Measurements from ENCODE around the gene PFN1. TPM values are rescaled to one million over a fixed set of nuclear protein-coding genes. Genes with fewer than 3 reads are reported as not detected.
A peak's percentile ranks its signal among the peaks of the same experiment; 100 is the strongest.

The PFN1 gene
- total RNA-seq, 2 experiments from 2014 or later: 1,812 to 1,876 TPM

GRCh38 chr17:4941319-4941610 lies 7.1 kb downstream of the PFN1 start:
- CTCF ChIA-PET: no interaction called here
- Mint-ChIP-seq H3K27ac (peak overlapping the region; percentile 99), H3K27me3 (ENCODE audit: low read depth) (no peaks in the 10 kb centered on the region), H3K9me3 (no peaks in the 10 kb centered on the region), H3K4me1 (ENCODE audit: low read depth) (peaks cover 64% of the 10 kb centered on the region), H3K4me3 (peak overlapping the region; percentile 94), H3K36me3 (ENCODE audit: low read depth) (peaks cover 71% of the 10 kb centered on the region)
- intact Hi-C loops (cut with micrococcal nuclease): loop anchor here (2.0 to 10.0 kb wide), 7 partner anchors 32 to 976 kb away; partner anchors contain the start of genes ARRB2, ATP2A3, C17orf107 and MED11
- DNase-seq: no peak

DNA sequence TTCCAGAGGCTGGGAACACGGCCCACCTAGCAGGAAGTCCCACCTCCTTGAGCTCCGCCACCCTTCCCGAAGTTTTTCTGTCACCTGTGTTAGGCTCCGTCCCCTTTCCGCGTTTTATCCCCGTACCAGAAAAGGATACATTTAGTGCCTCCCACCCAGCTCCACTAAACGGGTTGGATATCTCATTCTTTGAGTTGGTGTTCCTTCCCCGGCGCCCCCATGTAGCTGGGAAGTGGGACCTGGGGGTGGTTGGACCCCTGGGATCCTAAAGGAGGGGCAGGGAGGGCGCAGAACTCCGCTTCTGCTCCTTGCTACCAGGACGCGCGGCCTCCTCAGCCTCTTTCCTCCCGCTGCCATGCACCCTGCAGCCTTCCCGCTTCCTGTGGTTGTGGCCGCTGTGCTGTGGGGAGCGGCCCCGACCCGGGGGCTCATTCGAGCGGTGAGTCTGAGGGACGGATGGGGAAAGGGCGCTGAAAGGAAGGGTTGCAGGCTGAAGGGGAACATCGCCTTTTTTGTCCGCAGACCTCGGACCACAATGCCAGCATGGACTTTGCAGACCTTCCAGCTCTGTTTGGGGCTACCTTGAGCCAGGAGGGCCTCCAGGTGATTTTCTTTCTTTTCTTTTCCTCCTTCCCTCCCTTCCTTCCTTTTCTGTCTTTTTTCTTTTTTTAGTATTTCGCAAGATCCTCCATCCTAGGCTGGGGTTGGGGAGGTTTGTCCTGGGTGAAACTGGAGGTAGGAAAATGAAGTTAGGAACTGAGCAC lies 7.6 kb downstream of the PFN1 start:
- Mint-ChIP-seq H3K4me1 (ENCODE audit: low read depth) (peaks cover 64% of the 10 kb centered on the region), H3K4me3 (peak overlapping the region; percentile 94), H3K9me3 (no peaks in the 10 kb centered on the region), H3K27ac (peak overlapping the region; percentile 99), H3K27me3 (ENCODE audit: low read depth) (no peaks in the 10 kb centered on the region), H3K36me3 (ENCODE audit: low read depth) (peaks cover 69% of the 10 kb centered on the region)
- CTCF ChIA-PET: interaction anchor here (0.7 to 2.8 kb wide), 5 partner anchors 11 to 151 kb away, joined by 3 to 15 read pairs (median 4); partner anchors contain the start of gene SPAG7
- DNase-seq: peak; percentile 69
- intact Hi-C loops (cut with micrococcal nuclease): loop anchor here (1.0 to 10.0 kb wide), 11 partner anchors 8 to 976 kb away; partner anchors contain the start of genes ARRB2, ATP2A3, C17orf107 and CAMTA2

GRCh38 chr17:4939796-4940554 lies 8.4 kb downstream of the PFN1 start, which contains the start of the genes RNF167 and SLC25A11:
TSS of gene RNF167 (plus strand) at chr17:4940268. CDS start at chr17:4940910, 642 bp downstream.
TSS of gene SLC25A11 (minus strand) at chr17:4940046. CDS start at chr17:4939910, 136 bp downstream.
- Mint-ChIP-seq H3K4me1 (ENCODE audit: low read depth) (peaks cover 56% of the 10 kb centered on the region), H3K27me3 (ENCODE audit: low read depth) (no peaks in the 10 kb centered on the region), H3K9me3 (no peaks in the 10 kb centered on the region), H3K4me3 (peak within 1 kb of the TSS; percentile 94), H3K36me3 (ENCODE audit: low read depth) (peaks cover 62% of the 10 kb centered on the region), H3K27ac (peak within 1 kb of the TSS; percentile 99)
- intact Hi-C loops (cut with micrococcal nuclease): loop anchor here (1.0 to 10.0 kb wide), 11 partner anchors 8 to 975 kb away; partner anchors contain the start of genes ARRB2, ATP2A3, C17orf107 and CAMTA2
- CTCF ChIA-PET: interaction anchor here (0.7 to 2.8 kb wide), 6 partner anchors 12 to 150 kb away, joined by 3 to 15 read pairs (median 4); partner anchors contain the start of genes C17orf107 and SPAG7
- peak; percentile 98 for DNase-seq

GRCh38 chr17:4939546-4939795 lies 8.9 kb downstream of the PFN1 start:
- peak; percentile 27 for DNase-seq
- intact Hi-C loops (cut with micrococcal nuclease): no loop called here
- Mint-ChIP-seq H3K27me3 (ENCODE audit: low read depth) (no peaks in the 10 kb centered on the region), H3K4me3 (peak overlapping the region; percentile 94), H3K27ac (peak overlapping the region; percentile 86), H3K9me3 (no peaks in the 10 kb centered on the region), H3K36me3 (ENCODE audit: low read depth) (peaks cover 57% of the 10 kb centered on the region), H3K4me1 (ENCODE audit: low read depth) (peaks cover 54% of the 10 kb centered on the region)
- CTCF ChIA-PET: interaction anchor here (1.2 to 2.8 kb wide), 5 partner anchors 13 to 149 kb away, joined by 3 to 15 read pairs (median 4); partner anchors contain the start of genes C17orf107 and SPAG7

- intact Hi-C loops (cut with micrococcal nuclease): no loop called here
- peaks cover 54% of the 10 kb centered on the region for H3K4me1 Mint-ChIP-seq (ENCODE audit: low read depth)
- H3K4me3 Mint-ChIP-seq: peak overlapping the region; percentile 94
- H3K27me3 Mint-ChIP-seq (ENCODE audit: low read depth): peaks cover under 1% of the 10 kb centered on the region
- H3K9me3 Mint-ChIP-seq: no peaks in the 10 kb centered on the region
- peaks cover 53% of the 10 kb centered on the region for H3K36me3 Mint-ChIP-seq (ENCODE audit: low read depth)
- H3K27ac Mint-ChIP-seq: peak overlapping the region; percentile 86
- CTCF ChIA-PET: interaction anchor here (1.2 to 2.8 kb wide), 4 partner anchors 13 to 149 kb away, joined by 3 to 15 read pairs (median 4); partner anchors contain the start of gene C17orf107
- DNase-seq: no peak
Observed at GRCh38 chr17:4938688-4939545, 9.4 kb downstream of the PFN1 start.

- Mint-ChIP-seq H3K4me1 (ENCODE audit: low read depth) (peaks cover 52% of the 10 kb centered on the region), H3K27ac (peak overlapping the region; percentile 86), H3K36me3 (ENCODE audit: low read depth) (peaks cover 49% of the 10 kb centered on the region), H3K9me3 (no peaks in the 10 kb centered on the region), H3K27me3 (ENCODE audit: low read depth) (peaks cover 2% of the 10 kb centered on the region), H3K4me3 (peak overlapping the region; percentile 94)
- intact Hi-C loops (cut with micrococcal nuclease): no loop called here
- DNase-seq: no peak
- CTCF ChIA-PET: interaction anchor here (0.5 kb wide), 1 partner anchor 15 kb away, joined by 3 read pairs; no protein-coding TSS in a partner anchor
Observed at GRCh38 chr17:4938069-4938491, 10.2 kb downstream of the PFN1 start.

GRCh38 chr17:4937553-4937952 lies 10.8 kb downstream of the PFN1 start:
- H3K9me3 Mint-ChIP-seq: no peaks in the 10 kb centered on the region
- H3K27ac Mint-ChIP-seq: no peak overlapping the region
- intact Hi-C loops (cut with micrococcal nuclease): no loop called here
- H3K27me3 Mint-ChIP-seq (ENCODE audit: low read depth): peaks cover 2% of the 10 kb centered on the region
- H3K4me1 Mint-ChIP-seq (ENCODE audit: low read depth): peaks cover 46% of the 10 kb centered on the region
- no peak for DNase-seq
- CTCF ChIA-PET: no interaction called here
- H3K36me3 Mint-ChIP-seq (ENCODE audit: low read depth): peaks cover 44% of the 10 kb centered on the region
- H3K4me3 Mint-ChIP-seq: no peak overlapping the region

DNA sequence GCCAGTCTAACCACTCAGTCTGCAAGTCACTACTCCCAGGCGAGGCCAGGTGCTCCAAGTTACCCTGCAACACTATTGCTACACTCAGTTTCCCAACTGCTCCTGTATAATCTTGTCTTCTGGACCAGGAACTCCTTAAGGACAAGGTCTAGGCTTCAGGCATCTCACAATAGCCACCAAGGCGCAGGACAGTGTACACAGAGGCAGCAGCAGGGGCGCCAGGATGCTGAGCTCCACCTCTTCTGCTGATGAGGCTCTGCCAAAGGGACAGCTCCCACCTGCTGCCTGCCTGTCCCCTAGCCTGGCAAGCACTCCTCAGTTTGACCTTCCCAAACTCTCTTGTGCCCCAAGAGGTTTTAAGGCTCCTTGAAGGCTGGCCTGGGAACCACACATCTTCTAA lies 11.9 kb downstream of the PFN1 start:
- peaks cover 34% of the 10 kb centered on the region for H3K36me3 Mint-ChIP-seq (ENCODE audit: low read depth)
- intact Hi-C loops (cut with micrococcal nuclease): no loop called here
- peaks cover 35% of the 10 kb centered on the region for H3K4me1 Mint-ChIP-seq (ENCODE audit: low read depth)
- peaks cover 2% of the 10 kb centered on the region for H3K27me3 Mint-ChIP-seq (ENCODE audit: low read depth)
- H3K4me3 Mint-ChIP-seq: no peak overlapping the region
- no peaks in the 10 kb centered on the region for H3K9me3 Mint-ChIP-seq
- peak overlapping the region; percentile 10 for H3K27ac Mint-ChIP-seq
- DNase-seq: no peak
- CTCF ChIA-PET: no interaction called here

DNA sequence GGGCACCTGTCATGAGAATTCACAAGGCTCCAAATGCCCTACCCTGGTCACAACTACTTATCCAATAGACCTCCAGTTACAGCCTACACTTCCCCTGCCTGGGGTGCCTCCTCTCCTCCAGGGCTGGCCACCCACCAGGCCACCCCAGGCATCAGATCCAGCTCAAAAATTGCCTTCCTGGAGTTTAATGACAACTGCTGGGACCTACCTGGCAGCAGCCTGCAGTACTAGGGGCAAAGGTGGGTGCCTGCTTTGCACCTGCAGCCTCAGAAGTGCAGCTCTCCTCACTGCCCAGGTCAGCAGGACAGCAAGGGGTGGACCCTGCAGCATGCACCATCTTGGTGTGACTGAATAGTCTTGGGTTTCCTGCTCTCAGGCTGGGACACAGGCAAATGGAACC lies 12.7 kb downstream of the PFN1 start:
- Mint-ChIP-seq H3K9me3 (no peaks in the 10 kb centered on the region), H3K4me3 (no peak overlapping the region), H3K27me3 (ENCODE audit: low read depth) (peaks cover 2% of the 10 kb centered on the region), H3K4me1 (ENCODE audit: low read depth) (peaks cover 29% of the 10 kb centered on the region), H3K36me3 (ENCODE audit: low read depth) (peaks cover 28% of the 10 kb centered on the region), H3K27ac (peak overlapping the region; percentile 19)
- intact Hi-C loops (cut with micrococcal nuclease): no loop called here
- no peak for DNase-seq
- CTCF ChIA-PET: no interaction called here

DNA sequence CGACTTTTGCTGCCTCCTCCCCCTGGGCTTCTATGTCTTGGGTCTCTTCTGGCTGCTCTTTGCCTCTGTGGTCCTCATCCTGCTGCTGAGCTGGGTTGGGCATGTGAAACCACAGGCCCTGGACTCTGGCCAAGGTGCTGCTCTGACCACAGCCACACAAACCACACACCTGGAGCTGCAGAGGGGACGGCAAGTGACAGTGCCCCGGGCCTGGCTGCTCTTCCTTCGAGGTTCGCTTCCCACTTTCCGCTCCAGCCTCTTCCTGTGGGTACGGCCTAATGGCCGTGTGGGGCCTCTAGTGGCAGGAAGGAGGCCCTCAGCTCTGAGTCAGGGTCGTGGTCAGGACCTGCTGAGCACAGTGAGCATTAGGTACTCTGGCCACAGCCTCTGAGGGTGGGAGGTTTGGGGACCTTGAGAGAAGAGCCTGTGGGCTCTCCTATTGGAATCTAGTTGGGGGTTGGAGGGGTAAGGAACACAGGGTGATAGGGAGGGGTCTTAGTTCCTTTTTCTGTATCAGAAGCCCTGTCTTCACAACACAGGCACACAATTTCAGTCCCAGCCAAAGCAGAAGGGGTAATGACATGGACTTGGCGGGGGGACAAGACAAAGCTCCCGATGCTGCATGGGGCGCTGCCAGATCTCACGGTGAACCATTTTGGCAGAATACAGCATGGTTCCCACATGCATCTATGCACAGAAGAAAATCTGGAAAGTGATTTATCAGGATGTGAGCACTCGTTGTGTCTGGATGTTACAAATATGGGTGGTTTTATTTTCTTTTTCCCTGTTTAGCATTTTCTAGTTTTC lies 14.0 kb downstream of the PFN1 start:
- peak; percentile 19 for DNase-seq
- Mint-ChIP-seq H3K4me3 (no peak overlapping the region), H3K27ac (no peak overlapping the region), H3K36me3 (ENCODE audit: low read depth) (peaks cover 22% of the 10 kb centered on the region), H3K9me3 (no peaks in the 10 kb centered on the region), H3K4me1 (ENCODE audit: low read depth) (peaks cover 29% of the 10 kb centered on the region), H3K27me3 (ENCODE audit: low read depth) (peaks cover 2% of the 10 kb centered on the region)
- intact Hi-C loops (cut with micrococcal nuclease): no loop called here
- CTCF ChIA-PET: interaction anchor here (1.0 kb wide), 1 partner anchor 53 kb away, joined by 4 read pairs; the partner anchor contains the start of gene CAMTA2

GRCh38 chr17:4933646-4934045 lies 14.7 kb downstream of the PFN1 start:
- Mint-ChIP-seq H3K4me3 (no peak overlapping the region), H3K9me3 (no peaks in the 10 kb centered on the region), H3K27me3 (ENCODE audit: low read depth) (peaks cover 2% of the 10 kb centered on the region), H3K4me1 (ENCODE audit: low read depth) (peaks cover 26% of the 10 kb centered on the region), H3K36me3 (ENCODE audit: low read depth) (peaks cover 19% of the 10 kb centered on the region), H3K27ac (no peak overlapping the region)
- DNase-seq: no peak
- CTCF ChIA-PET: interaction anchor here (1.0 kb wide), 1 partner anchor 53 kb away, joined by 4 read pairs; the partner anchor contains the start of gene CAMTA2
- intact Hi-C loops (cut with micrococcal nuclease): no loop called here
